HFFc6 (cell line): ENCODE measurements around the gene SLC66A2. TPM values are rescaled to one million over a fixed set of nuclear protein-coding genes. Genes with fewer than 3 reads are reported as not detected.
"Not testable (repeated sequence)": the region's sequence is repeated elsewhere in the genome, so short reads cannot be mapped to it uniquely, and the experiment has no call there.

Experiments used
- DNase-seq: peaks from one replicate; pipeline ENCODE4 v3.0.0-alpha.2; 2018
- H3K27ac Mint-ChIP-seq: 2 replicates; pipeline ENCODE4 v1.8.0; 2020; ENCODE audit warnings: mild to moderate bottlenecking, mixed read lengths
- H3K27me3 Mint-ChIP-seq: 2 replicates; pipeline ENCODE4 v1.8.0; 2021; ENCODE audit warnings: mild to moderate bottlenecking, moderate library complexity, mixed read lengths; ENCODE audit not compliant: insufficient read depth
- H3K36me3 Mint-ChIP-seq: 2 replicates; pipeline ENCODE4 v1.8.0; 2021; ENCODE audit warnings: low read depth, mixed read lengths
- H3K4me1 Mint-ChIP-seq: 2 replicates; pipeline ENCODE4 v1.8.0; 2020; ENCODE audit warnings: low read depth, mixed read lengths
- H3K4me3 Mint-ChIP-seq: 2 replicates; pipeline ENCODE4 v1.8.0; 2020; ENCODE audit warnings: mild to moderate bottlenecking, moderate library complexity, mixed read lengths
- H3K9me3 Mint-ChIP-seq: 2 replicates; pipeline ENCODE4 v1.8.0; 2020; ENCODE audit warnings: mild to moderate bottlenecking, mixed read lengths
- CTCF ChIP-seq: fragments of 200-600 bp; sonication (generic); IDR thresholded peaks from 2 replicates; pipeline ENCODE4 v1.5.0; 2021; ENCODE audit warnings: antibody characterized with exemption, mild to moderate bottlenecking
- total RNA-seq, 6 experiments: library from RNA; stranded (reverse); fragmentation: NEBNext Ultra II Directional; extraction: Animal tissue kit (Norgen Biotek cat#: 25700); gene quantifications; 2 replicates in 1 of 6; 3 replicates in 5 of 6; pipeline ENCODE4 v1.2.3, GENCODE V29; 2021

Gene SLC66A2
- total RNA-seq, 6 experiments from 2014 or later: 26.6 to 41.2 (median 29.9) TPM

GRCh38 chr18:79882522-79883241, 68.8 kb downstream of the SLC66A2 start:
- Mint-ChIP-seq H3K4me1 (no peaks in the 10 kb centered on the region), H3K4me3 (no peak overlapping the region), H3K27ac (no peak overlapping the region), H3K9me3 (peaks cover 16% of the 10 kb centered on the region), H3K27me3 (peaks cover 4% of the 10 kb centered on the region), H3K36me3 (no peaks in the 10 kb centered on the region)
- no peak for TF ChIP-seq CTCF
- no peak for DNase-seq

- no peaks in the 10 kb centered on the region for H3K4me1 Mint-ChIP-seq
- DNase-seq: no peak
- H3K9me3 Mint-ChIP-seq: peaks cover 11% of the 10 kb centered on the region
- peaks cover 5% of the 10 kb centered on the region for H3K27me3 Mint-ChIP-seq
- no peak overlapping the region for H3K27ac Mint-ChIP-seq
- H3K36me3 Mint-ChIP-seq: no peaks in the 10 kb centered on the region
- no peak for TF ChIP-seq CTCF
- no peak overlapping the region for H3K4me3 Mint-ChIP-seq
Observed at GRCh38 chr18:79881695-79882094, 69.8 kb downstream of the SLC66A2 start.

GRCh38 chr18:79879566-79879965, 71.9 kb downstream of the SLC66A2 start:
- no peaks in the 10 kb centered on the region for H3K36me3 Mint-ChIP-seq
- H3K27ac Mint-ChIP-seq: no peak overlapping the region
- no peak for DNase-seq
- no peak for TF ChIP-seq CTCF
- H3K4me1 Mint-ChIP-seq: no peaks in the 10 kb centered on the region
- peaks cover 7% of the 10 kb centered on the region for H3K9me3 Mint-ChIP-seq
- peaks cover 7% of the 10 kb centered on the region for H3K27me3 Mint-ChIP-seq
- H3K4me3 Mint-ChIP-seq: no peak overlapping the region

GRCh38 chr18:79878741-79879378, 72.6 kb downstream of the SLC66A2 start:
- H3K27me3 Mint-ChIP-seq: peaks cover 7% of the 10 kb centered on the region
- DNase-seq: no peak
- H3K4me3 Mint-ChIP-seq: no peak overlapping the region
- H3K27ac Mint-ChIP-seq: no peak overlapping the region
- peaks cover 11% of the 10 kb centered on the region for H3K9me3 Mint-ChIP-seq
- H3K36me3 Mint-ChIP-seq: no peaks in the 10 kb centered on the region
- TF ChIP-seq CTCF: no peak
- no peaks in the 10 kb centered on the region for H3K4me1 Mint-ChIP-seq

- not testable (repeated sequence) for H3K4me3 Mint-ChIP-seq, H3K27ac Mint-ChIP-seq, H3K27me3 Mint-ChIP-seq, H3K36me3 Mint-ChIP-seq, DNase-seq, H3K4me1 Mint-ChIP-seq
- H3K9me3 Mint-ChIP-seq: peaks cover 11% of the 10 kb centered on the region
Observed at GRCh38 chr18:79878246-79878645, 73.2 kb downstream of the SLC66A2 start.
